ENCODE results near the gene FUBP1.
"Not testable (repeated sequence)": the region's sequence is repeated elsewhere in the genome, so short reads cannot be mapped to it uniquely, and the experiment has no call there.

Gene FUBP1

GRCh38 chr1:77942400-77943140 is 36.3 kb downstream of the FUBP1 start:
- DNase-seq, result no peak

GRCh38 chr1:77940921-77941570 is 37.8 kb downstream of the FUBP1 start:
- no peak for DNase-seq

- DNase-seq, result no peak
These were observed 40.2 kb downstream of the FUBP1 start for GRCh38 chr1:77938651-77939050.

GRCh38 chr1:77929806-77930205 is 49.1 kb downstream of the FUBP1 start:
- no peak for DNase-seq

GRCh38 chr1:77927414-77927813 is 51.5 kb downstream of the FUBP1 start:
- no peak for DNase-seq

GRCh38 chr1:77926561-77927357 is 52.1 kb downstream of the FUBP1 start:
- no peak for DNase-seq

- DNase-seq, result no peak
These were observed 52.9 kb downstream of the FUBP1 start for GRCh38 chr1:77925956-77926355.

- DNase-seq, result no peak
These were observed 53.4 kb downstream of the FUBP1 start for GRCh38 chr1:77925518-77925917.

- DNase-seq, result not testable (repeated sequence)
These were observed 60.0 kb downstream of the FUBP1 start for GRCh38 chr1:77918918-77919317.

- DNase-seq, result no peak
These were observed 68.8 kb downstream of the FUBP1 start for GRCh38 chr1:77910116-77910515.

GRCh38 chr1:77906624-77907023 is 72.2 kb downstream of the FUBP1 start:
- no peak for DNase-seq

- no peak for DNase-seq
These were observed 72.8 kb downstream of the FUBP1 start for GRCh38 chr1:77906019-77906545.

- DNase-seq, result no peak
These were observed 73.3 kb downstream of the FUBP1 start for GRCh38 chr1:77905603-77906002.

GRCh38 chr1:77900687-77901293 is 78.1 kb downstream of the FUBP1 start:
- no peak for DNase-seq

GRCh38 chr1:77899647-77900320 is 79.1 kb downstream of the FUBP1 start:
- DNase-seq, result no peak

Data from KG1 (cell line).